ENCODE measurements around the gene TREX2. TPM values are rescaled to one million over a fixed set of nuclear protein-coding genes. Genes with fewer than 3 reads are reported as not detected.

The TREX2 gene
- total and polyA plus RNA-seq, 2 of the 4 experiments (the other 2 are of a cell fraction), result 0.36 to 0.84 TPM

DNA sequence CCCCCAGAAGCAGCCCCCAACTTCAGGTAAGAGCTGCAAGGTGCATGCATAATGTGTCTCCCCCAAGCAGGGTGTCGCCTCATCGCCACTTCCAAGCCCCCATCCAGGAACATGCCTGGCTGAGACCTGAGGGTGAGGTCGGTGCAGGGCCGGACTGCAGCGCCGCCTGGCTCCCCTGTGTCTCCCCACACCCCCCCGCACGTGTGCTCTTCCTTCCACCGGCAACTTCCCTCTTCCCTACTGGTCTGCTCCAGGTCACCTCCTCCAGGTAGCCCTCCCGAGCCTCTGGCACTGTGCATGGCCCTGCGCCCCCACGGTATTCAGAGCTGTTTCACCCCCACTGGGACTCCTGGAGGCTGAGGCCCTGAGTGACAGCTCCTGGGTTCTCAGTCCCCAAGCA, 46.7 kb upstream of the TREX2 start:
- POLR2A ChIA-PET (ENCODE audit: unreplicated experiment), result no interaction called here
- Histone ChIP-seq H3K9me1 (ENCODE audit: insufficient read depth, low read length) (peaks cover 8% of the 10 kb centered on the region), H3K18ac (ENCODE audit: low read depth, low read length) (no peak overlapping the region), H3K79me1 (ENCODE audit: low read depth in 1 of 2, low read length in 2 of 2) (peaks cover 0 to 12% of the 10 kb centered on the region in 2 experiments; a peak in 2 of 4 replicates), H3K27me3 (ENCODE audit: control insufficient read depth, insufficient read depth, low read length) (no peaks in the 10 kb centered on the region), H3K23ac (ENCODE audit: low read depth, low read length) (no peak overlapping the region), H4K5ac (ENCODE audit: low read depth, low read length) (no peak overlapping the region), H3K9ac (ENCODE audit: low read depth, low read length) (no peak overlapping the region), H2BK5ac (ENCODE audit: low read depth, low read length, poor library complexity, severe bottlenecking) (no peak overlapping the region), H4K91ac (ENCODE audit: insufficient read depth, low read depth, low read length) (no peak overlapping the region), H4K8ac (ENCODE audit: low read depth in 2 of 2, low read length in 2 of 2) (no peak overlapping the region), H2AK9ac (replicated peaks; ENCODE audit: low read depth, low read length, poor library complexity) (no peak overlapping the region), H3K4ac (ENCODE audit: low read depth, low read length) (no peak overlapping the region), H4K20me1 (ENCODE audit: insufficient read depth, low read length) (no peaks in the 10 kb centered on the region), H2AFZ (replicated peaks; ENCODE audit: low read length, poor library complexity) (no peak overlapping the region), H3K36me3 (ENCODE audit: control insufficient read depth, insufficient read depth, low read length) (no peaks in the 10 kb centered on the region), H3K56ac (ENCODE audit: extremely low read depth, insufficient read depth, low read length) (no peak overlapping the region), H3K14ac (replicated peaks; ENCODE audit: low read depth, low read length) (no peak overlapping the region), H3K4me2 (ENCODE audit: low read depth, low read length) (no peak overlapping the region), H3K27ac (ENCODE audit: insufficient read depth, low read length) (no peak overlapping the region), H2BK15ac (ENCODE audit: low read depth, low read length) (no peak overlapping the region), H3K4me3 (ENCODE audit: insufficient read depth, low read depth, low read length) (no peak overlapping the region), H2AK5ac (ENCODE audit: low read depth, low read length) (no peak overlapping the region), H2BK120ac (ENCODE audit: low read depth, low read length) (no peak overlapping the region), H2BK20ac (ENCODE audit: low read depth, low read length) (no peak overlapping the region), H3K9me3 (ENCODE audit: control insufficient read depth, insufficient read depth, low read length) (no peaks in the 10 kb centered on the region; the same call in 1 of the 2 replicates), H3K4me1 (ENCODE audit: control insufficient read depth, insufficient read depth, low read length) (peaks cover 32% of the 10 kb centered on the region)
- TF ChIP-seq RAD21 (IDR thresholded peaks at IDR 0.05; ENCODE audit: low read length), result no peak
- no peak for TF ChIP-seq POLR2A (IDR thresholded peaks at IDR 0.05; ENCODE audit: low read depth, low read length)
- no peak for TF ChIP-seq MAZ (IDR thresholded peaks at IDR 0.05; ENCODE audit: borderline replicate concordance, low read depth, low read length)
- no peak for TF ChIP-seq RCOR1 (IDR thresholded peaks at IDR 0.05; ENCODE audit: insufficient replicate concordance, low read length)
- TF ChIP-seq, protein P1, sequence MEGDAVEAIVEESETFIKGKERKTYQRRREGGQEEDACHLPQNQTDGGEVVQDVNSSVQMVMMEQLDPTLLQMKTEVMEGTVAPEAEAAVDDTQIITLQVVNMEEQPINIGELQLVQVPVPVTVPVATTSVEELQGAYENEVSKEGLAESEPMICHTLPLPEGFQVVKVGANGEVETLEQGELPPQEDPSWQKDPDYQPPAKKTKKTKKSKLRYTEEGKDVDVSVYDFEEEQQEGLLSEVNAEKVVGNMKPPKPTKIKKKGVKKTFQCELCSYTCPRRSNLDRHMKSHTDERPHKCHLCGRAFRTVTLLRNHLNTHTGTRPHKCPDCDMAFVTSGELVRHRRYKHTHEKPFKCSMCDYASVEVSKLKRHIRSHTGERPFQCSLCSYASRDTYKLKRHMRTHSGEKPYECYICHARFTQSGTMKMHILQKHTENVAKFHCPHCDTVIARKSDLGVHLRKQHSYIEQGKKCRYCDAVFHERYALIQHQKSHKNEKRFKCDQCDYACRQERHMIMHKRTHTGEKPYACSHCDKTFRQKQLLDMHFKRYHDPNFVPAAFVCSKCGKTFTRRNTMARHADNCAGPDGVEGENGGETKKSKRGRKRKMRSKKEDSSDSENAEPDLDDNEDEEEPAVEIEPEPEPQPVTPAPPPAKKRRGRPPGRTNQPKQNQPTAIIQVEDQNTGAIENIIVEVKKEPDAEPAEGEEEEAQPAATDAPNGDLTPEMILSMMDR (conservative IDR thresholded peaks at IDR 0.05; ENCODE audit: low read depth, low read length), result no peak
- TF ChIP-seq, protein P2, sequence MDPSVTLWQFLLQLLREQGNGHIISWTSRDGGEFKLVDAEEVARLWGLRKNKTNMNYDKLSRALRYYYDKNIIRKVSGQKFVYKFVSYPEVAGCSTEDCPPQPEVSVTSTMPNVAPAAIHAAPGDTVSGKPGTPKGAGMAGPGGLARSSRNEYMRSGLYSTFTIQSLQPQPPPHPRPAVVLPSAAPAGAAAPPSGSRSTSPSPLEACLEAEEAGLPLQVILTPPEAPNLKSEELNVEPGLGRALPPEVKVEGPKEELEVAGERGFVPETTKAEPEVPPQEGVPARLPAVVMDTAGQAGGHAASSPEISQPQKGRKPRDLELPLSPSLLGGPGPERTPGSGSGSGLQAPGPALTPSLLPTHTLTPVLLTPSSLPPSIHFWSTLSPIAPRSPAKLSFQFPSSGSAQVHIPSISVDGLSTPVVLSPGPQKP (IDR thresholded peaks at IDR 0.05; ENCODE audit: borderline replicate concordance, low read depth, low read length), result no peak
- no peak for TF ChIP-seq FOS (IDR thresholded peaks at IDR 0.05; ENCODE audit: low read depth, low read length)
- TF ChIP-seq RFX5 (IDR thresholded peaks at IDR 0.05; ENCODE audit: low read depth, low read length), result no peak
- TF ChIP-seq MAFK (IDR thresholded peaks at IDR 0.05; ENCODE audit: low read depth, low read length), result no peak
- TF ChIP-seq SMC3 (IDR thresholded peaks at IDR 0.05; ENCODE audit: low read depth, low read length), result no peak
- no peak for TF ChIP-seq BHLHE40 (IDR thresholded peaks at IDR 0.05; ENCODE audit: low read depth, low read length)
- TF ChIP-seq CEBPB (IDR thresholded peaks at IDR 0.05; ENCODE audit: low read depth, low read length), result no peak
- TF ChIP-seq, protein P3, sequence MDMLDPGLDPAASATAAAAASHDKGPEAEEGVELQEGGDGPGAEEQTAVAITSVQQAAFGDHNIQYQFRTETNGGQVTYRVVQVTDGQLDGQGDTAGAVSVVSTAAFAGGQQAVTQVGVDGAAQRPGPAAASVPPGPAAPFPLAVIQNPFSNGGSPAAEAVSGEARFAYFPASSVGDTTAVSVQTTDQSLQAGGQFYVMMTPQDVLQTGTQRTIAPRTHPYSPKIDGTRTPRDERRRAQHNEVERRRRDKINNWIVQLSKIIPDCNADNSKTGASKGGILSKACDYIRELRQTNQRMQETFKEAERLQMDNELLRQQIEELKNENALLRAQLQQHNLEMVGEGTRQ (IDR thresholded peaks at IDR 0.05; ENCODE audit: low read depth, low read length), result no peak
- TF ChIP-seq CHD1 (IDR thresholded peaks at IDR 0.05; ENCODE audit: low read depth, low read length), result no peak
- TF ChIP-seq NFE2L2 (IDR thresholded peaks at IDR 0.05; ENCODE audit: low read depth, low read length), result no peak
- TF ChIP-seq MXI1 (IDR thresholded peaks at IDR 0.05; ENCODE audit: borderline replicate concordance, low read depth, low read length), result no peak
- in situ Hi-C loops (cut with MboI; ENCODE audit: low sequenced_read_pairs), result no loop called here
- no TSS peak for BruUV-seq (replicated peaks)
- CTCF ChIA-PET, result no interaction called here
- intact Hi-C loops (cut with micrococcal nuclease), result no loop called here
- DNase-seq (no peak), ATAC-seq (ENCODE audit: low read depth) (no peak)
- dilution Hi-C loops (cut with HindIII; ENCODE audit: low sequenced_read_pairs, unreplicated experiment), result no loop called here
- 73% methylated on average over 5 of the region's 12 CpGs; no CpG with 5 or more reads in 1 of the 2 experiments for WGBS, 2 experiments (ENCODE audit: extremely low coverage in 2 of 2, insufficient read length in 1 of 2)

All from IMR-90 (cell line).